HG03575 (cell line): ENCODE results near the gene COL27A1.

Experiments used
- ATAC-seq: cut with Tn5 transposase; IDR thresholded peaks from one replicate; pipeline ENCODE4 v1.9.1; 2021; ENCODE audit not compliant: unreplicated experiment, insufficient number of reproducible peaks, low FRiP score; ENCODE audit errors: extremely low read depth

Gene COL27A1

GRCh38 chr9:114196979-114197622, 41.8 kb downstream of the COL27A1 start:
- ATAC-seq: no peak

GRCh38 chr9:114198249-114199040, 43.1 kb downstream of the COL27A1 start:
- no peak for ATAC-seq

GRCh38 chr9:114200721-114201300, 45.5 kb downstream of the COL27A1 start:
- no peak for ATAC-seq

GRCh38 chr9:114202396-114202795, 47.1 kb downstream of the COL27A1 start:
- ATAC-seq: no peak

- ATAC-seq: no peak
Measured at GRCh38 chr9:114202849-114203248, 47.5 kb downstream of the COL27A1 start.

- no peak for ATAC-seq
Measured at GRCh38 chr9:114203410-114204140, 48.2 kb downstream of the COL27A1 start.

- ATAC-seq: no peak
Measured at GRCh38 chr9:114204265-114204664, 48.9 kb downstream of the COL27A1 start.

GRCh38 chr9:114205171-114206015, 50.1 kb downstream of the COL27A1 start:
- ATAC-seq: no peak

GRCh38 chr9:114206221-114206789, 51.0 kb downstream of the COL27A1 start:
- no peak for ATAC-seq

GRCh38 chr9:114207034-114207810, 51.9 kb downstream of the COL27A1 start:
- ATAC-seq: no peak

GRCh38 chr9:114207845-114208244, 52.5 kb downstream of the COL27A1 start:
- no peak for ATAC-seq

- no peak for ATAC-seq
Measured at GRCh38 chr9:114209151-114209550, 53.8 kb downstream of the COL27A1 start.

- ATAC-seq: no peak
Measured at GRCh38 chr9:114210136-114210535, 54.8 kb downstream of the COL27A1 start.

GRCh38 chr9:114210691-114211276, 55.4 kb downstream of the COL27A1 start:
- ATAC-seq: no peak

- no peak for ATAC-seq
Measured at GRCh38 chr9:114212826-114213225, 57.5 kb downstream of the COL27A1 start.

GRCh38 chr9:114213566-114213965, 58.2 kb downstream of the COL27A1 start:
- no peak for ATAC-seq

GRCh38 chr9:114214181-114214580, 58.8 kb downstream of the COL27A1 start:
- ATAC-seq: no peak
